GM19467 (cell line): ENCODE measurements around the gene RAB40B.
"Not testable (repeated sequence)": the region's sequence is repeated elsewhere in the genome, so short reads cannot be mapped to it uniquely, and the experiment has no call there.

ENCODE experiments used
- ATAC-seq: cut with Tn5 transposase; IDR thresholded peaks from one replicate; pipeline ENCODE4 v1.9.1; 2021; ENCODE audit warnings: mild to moderate bottlenecking, moderate library complexity; ENCODE audit not compliant: unreplicated experiment

Gene RAB40B

DNA sequence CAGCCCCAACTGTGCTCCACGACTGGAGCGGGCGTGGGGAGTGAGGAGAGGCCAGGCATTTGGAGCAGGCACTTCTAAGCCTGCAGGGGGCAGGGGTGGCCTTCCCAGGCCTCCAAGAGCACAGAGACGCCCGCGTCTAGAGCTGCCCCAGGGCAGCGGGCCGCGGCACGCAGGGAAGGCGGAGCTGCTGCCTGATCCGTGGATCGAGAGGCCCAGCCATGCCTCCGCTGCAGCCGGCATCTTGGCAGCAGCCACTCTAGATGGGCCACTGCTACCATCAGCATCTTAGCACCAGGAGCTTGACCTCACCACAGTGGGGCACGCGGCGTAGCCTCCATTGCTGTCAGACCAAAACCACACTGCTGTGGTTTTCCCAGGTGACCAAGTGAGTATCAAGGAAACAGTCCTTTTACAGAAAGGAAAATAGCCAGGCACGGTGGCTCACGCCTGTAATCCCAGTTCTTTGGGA is 29.8 kb downstream of the RAB40B start:
- ATAC-seq = no peak

DNA sequence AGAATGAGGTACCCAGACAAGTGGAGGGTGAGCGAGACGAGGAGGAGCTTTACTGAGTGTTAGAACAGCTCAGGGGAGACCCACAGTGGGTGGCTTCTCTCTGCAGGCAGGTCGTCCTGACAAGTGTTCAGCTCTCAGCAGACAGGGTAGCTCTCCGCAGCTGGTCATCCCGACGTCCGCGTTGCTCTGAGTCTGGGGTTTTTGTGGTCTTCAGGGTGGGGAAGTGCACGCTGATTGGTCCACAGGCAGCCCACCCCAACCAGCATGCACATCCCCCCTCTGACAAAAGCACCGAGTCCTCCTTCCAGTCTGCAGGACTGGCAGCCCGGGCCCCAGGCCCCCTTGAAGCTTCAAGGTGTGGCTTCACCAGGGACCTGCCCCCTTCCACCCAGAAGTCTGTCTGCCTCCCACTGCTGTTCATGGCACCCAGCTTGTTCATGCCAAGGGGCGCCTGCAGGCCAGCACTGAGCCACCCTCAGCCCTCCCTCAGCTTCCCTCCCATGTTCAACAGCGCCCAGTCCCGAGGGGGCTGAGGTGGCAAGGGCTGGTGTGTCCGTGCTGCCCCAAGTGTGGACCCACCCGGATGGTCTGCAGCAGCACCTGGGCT is 30.4 kb downstream of the RAB40B start:
- ATAC-seq = no peak

DNA sequence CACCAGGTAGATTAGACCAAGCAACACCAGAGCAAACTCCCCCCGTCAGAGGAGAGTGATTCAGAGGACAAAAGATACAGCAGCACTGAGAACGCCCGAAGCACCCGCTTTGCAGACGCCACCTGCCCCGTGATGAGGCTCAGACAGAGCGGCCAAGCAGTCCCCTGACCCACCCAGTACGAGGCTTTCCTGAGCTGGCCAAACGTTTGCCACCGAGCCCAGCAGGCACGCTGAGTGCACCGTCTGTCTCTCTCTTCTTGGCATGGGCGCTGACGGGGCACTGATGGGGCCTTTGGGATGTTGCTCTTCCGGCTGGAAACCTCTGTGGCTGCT is 30.9 kb downstream of the RAB40B start:
- ATAC-seq = no peak

DNA sequence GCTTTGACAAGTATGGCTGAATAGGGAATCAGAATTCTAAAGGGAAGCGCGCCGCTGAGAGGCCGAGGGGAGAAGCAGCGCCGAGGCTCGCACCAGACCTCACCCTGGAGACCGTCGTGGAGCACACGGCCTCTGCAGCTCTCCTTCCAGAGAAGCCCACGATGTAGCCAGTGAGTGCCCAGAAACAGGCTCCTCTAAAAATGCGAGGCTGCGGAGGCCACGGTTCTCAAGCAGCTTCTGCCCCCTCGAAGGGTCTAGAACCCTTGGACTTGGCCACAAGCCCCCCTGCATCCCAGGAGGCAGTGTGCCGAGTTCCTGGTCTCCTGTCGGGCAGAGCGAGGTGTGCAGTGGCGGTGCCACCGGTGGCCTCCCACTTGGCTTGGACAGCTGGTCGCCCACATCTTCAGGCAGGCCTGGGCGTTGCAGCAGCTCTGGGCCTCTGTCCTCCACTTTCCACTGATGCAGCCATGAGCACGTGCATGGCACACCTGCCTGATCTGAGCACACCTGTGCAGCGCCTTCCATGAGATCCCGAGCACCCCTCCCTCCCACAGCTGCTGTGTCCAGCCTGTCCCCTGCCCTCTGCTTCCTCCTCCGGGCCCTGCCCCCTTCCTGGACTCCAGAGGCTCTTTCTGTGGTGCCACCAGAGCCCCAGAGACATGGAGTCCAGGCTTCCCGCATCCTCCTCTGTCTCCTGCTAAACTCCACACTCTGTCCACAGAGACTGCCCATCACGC is 31.4 kb downstream of the RAB40B start:
- ATAC-seq = no peak

DNA sequence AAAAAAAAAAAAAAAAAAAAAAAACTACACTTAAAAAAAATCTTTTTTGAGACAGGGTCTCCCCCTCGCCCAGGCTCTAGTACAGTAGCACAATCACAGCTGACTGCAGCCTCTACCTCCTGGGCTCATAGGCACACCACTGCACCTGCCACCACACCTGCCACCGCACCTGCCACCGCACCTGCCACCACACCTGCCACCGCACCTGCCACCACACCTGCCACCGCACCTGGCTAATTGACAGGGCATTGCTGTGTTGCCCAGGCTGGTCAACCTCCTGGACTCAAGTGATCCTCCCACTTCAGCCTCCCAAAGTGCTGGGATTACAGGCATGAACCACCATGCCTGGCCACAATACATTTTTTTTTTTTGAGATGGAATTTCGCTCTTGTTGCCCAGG is 32.6 kb downstream of the RAB40B start:
- ATAC-seq = no peak

DNA sequence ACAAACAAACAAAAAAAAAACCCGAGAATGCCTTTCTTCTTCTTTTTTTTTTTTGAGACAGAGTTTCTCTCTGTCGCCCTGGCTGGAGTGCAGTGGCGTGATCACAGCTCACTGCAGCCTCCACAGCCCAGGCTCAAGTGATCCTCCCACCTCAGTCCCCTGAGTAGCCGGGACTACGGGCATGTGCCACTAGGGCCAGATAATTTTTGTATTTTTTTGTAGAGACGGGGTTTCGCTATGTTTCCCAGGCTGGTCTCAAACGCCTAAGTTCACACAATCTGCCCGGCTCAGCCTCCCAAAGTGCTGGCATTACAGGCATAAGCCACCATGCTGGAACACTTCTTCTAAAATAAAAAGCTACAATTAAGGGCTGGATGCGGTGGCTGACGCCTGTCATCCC is 33.3 kb downstream of the RAB40B start:
- no peak for ATAC-seq

DNA sequence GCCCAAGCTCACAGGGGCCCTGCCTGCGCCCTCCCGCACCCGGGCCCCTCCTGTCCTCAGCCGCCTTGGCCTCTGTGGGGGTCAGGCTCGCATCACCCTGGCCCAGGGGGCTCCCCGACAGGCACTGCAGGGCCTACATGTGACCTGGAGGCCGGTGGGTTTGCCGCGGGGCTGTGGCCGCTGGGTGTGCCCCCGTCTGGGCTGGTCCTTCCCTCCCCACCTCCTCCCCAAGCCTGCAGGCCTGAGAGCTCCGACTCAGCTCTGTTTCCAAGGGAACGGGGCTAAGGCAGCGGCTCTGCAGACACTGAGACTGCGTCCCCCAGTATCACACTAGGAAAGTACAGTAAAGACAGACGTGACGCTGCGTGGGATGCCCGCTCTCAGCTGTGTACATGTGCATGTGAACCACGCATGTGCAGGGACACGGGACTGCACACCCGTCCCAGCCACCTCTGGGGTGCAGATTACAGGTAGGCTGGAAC is 33.8 kb downstream of the RAB40B start:
- ATAC-seq = no peak

DNA sequence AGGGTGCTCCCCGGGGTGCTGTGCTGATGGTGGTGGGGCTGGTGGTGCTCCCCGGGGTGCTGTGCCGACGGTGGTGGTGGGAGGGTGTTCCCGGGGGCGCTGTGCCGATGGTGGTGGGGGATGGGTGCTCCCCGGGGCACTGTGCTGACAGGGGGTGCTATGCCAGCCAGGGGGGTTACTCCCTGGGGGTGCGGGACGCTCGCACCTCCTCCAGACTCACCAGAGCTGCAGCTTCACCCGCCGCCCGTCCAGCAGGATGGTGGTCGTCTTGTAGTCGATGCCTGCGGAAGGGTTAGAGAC is 34.3 kb downstream of the RAB40B start:
- no peak for ATAC-seq

DNA sequence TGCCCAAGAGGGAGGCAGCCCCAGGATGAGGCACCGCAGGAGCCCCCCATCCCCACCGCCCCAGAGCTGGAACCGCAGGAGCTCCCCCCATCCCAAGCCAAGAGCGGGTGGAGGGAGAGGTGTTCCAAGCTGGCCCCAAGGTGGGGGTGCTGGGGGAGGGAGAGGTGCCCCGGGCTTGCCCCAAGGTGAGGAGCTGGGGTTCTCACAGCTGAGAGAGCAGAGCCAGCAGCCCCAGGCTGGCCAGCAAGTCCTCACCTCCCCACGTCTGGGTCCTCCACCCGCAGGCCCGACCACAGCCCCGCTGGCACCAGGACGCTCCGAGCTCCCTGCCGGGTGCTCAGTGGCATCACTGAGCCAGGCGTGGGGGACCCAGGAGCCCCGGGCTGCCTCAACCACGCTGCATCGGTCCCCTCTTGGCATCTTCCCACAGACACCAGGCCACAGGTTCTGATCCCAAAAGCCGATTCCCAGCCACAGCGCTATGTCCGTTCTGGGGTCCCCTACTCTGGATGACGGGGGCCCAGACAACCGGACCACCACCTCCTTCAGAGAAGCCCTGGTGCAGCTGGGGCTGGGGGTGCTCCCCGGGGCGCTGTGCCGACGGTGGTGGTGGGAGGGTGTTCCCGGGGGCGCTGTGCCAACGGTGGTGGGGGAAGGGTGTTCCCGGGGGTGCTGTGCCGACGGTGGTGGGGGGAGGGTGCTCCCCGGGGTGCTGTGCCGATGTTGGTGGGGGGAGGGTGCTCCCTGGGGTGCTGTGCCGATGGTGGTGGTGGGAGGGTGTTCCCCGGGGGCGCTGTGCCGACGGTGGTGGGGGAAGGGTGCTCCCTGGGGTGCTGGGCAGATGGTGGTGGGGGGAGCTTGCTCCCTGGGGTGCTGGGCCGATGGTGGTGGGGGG is 34.9 kb downstream of the RAB40B start:
- no peak for ATAC-seq

DNA sequence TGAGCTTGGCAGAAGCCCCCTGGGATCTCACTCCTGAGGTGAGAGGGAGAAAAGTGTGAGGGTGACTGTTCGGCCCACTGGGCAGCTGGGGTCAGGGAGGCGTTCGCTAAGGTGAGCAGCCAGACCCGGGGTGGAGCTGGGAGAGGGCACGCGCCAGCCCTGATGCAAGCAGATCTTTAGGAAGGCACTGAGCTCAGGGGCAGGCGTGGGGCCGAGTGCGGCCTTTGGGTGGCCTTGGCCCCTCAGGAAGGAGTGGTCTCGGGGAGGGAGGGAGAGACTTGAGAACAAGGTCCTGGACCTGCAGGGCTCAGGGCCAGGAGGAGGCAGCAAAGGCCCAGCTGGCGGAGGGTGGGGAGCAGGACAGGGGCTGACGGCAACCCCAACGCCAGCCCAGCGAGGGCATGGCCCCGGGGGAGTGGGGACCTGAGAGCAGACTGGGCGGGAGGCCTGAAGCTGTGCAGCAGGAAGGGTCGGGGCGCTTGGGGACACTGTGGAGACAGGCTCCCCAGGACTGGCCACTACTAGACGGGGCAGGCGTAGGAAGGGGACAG is 35.7 kb downstream of the RAB40B start:
- no peak for ATAC-seq

DNA sequence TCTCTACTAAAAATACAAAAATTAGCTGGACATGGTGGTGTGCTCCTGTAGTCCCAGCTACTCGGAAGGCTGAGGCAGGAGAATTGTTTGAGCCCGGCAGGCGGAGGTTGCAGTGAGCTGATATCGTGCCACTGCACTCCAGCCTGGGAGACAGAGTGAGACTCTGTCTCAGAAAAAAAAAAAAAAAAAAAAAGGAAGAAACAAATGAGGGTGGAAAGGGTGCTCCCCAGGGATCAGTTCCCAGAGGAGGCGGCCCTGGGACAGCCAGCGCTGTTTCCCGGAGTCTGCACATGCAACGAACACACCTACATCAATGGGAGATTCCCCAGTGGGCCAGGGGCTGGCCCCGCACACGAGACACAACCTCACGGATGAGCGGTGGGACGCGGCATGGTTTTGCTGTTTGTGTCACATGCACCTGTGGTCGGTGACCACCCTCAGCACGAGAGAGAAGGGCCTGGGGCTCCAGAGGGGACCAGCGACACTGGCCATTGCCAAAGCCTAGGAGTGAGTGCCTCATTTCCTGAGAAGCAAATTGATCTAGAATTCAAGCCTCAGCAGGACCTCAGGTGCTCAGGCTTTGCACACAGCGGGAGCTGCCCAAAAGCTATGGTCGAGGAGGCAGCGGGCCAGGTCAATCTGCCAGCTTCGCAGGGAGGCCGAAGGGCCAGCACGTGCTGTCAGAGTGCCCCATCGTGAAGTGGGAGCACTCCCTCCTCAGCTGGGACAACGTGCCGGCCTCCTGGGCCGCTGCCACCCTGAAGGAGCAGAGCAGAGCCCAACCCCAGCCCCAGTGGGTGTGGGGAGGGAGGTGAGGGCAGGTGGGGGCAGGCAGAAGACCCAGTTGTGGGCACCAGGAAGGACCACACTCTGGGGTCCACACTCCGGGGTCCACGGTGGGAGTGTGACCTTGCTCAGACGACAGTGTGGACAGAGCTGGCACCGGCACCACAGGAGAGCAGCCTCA is 36.5 kb downstream of the RAB40B start:
- no peak for ATAC-seq

DNA sequence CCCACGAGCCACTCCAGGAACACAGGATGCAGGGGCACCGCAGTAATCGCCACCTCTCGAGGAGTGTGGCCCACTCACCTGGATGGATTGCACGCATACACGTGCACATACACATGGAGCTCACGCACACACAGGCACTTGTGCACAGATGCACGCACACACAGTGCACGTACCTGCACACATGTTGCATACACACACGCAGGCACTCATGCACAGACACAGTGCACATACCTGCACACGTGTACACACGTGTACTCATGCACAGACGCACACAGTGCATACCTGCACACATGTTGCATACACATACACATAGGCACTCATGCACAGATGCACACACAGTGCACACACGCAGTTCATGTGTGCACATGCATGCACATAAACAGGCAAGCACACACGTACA is 38.6 kb downstream of the RAB40B start:
- ATAC-seq = no peak

DNA sequence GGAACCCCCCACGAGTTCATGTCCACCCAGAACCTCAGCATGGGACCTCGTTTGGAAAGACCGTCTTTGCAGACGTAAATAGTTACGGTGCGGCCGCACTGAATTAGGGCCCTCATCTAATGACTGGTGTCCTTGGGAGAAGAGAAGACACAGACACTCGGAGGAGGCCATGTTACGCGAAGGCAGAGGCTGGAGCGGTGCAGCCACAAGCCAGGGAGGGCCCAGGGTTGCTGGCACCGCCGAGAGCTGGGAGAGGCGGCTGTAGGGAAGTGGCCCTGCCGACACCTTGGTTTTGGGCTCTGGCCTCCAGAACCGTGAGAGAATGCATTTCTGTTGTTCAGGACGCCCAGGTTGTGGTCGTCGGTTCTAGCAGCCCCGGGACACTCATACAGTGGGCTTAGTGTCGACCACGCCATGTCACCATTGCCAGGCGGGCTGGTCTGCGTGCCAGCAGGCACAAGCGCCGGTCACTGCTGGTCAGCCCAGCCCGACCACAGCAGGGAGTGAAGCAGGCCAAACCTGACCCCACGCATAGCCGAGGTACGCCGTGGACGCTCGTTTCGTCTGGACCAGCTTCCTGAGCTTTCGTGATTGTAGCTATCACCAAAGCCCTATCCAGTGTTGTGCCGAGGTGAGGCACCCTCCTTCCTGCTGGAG is 39.6 kb downstream of the RAB40B start:
- no peak for ATAC-seq

DNA sequence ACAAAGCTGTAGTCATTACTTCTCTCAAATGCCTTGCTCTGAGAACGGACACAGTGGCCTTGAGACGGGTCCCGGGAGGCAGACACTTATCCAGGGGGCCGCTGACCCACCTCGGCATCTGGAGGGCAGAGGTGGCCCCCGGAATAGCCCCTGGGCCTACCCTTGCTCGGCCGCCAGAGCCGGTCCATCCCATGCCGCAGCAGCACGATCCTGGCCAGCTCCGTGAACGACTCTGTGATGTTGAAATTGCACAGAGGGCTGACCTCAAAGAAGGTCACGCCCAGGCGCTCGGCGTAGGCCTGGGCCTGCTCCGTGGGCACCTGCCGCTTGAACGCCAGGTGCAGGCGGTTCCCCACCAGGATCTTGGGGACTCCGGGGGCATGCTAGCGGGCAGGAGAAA is 40.2 kb downstream of the RAB40B start:
- ATAC-seq = no peak

DNA sequence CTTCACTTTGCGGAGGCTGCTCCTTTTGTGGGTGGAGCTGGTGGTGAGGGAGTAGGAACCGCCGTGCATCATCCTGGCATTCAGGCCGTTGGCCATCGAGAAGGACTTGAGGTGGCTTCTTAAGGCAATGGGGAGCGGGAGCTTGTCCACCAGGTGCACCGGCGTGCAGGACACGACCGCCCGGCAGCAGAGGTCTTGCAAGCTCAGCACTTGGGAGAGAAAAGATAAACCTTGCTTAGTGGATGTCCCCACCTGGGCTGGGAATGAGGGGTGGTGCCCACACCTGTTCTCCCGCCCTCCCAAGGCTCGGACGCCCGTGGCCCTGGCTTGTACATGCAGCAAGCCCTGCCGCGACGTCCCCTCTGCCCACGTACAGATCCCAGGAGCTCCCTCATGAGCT is 40.6 kb downstream of the RAB40B start:
- no peak for ATAC-seq

DNA sequence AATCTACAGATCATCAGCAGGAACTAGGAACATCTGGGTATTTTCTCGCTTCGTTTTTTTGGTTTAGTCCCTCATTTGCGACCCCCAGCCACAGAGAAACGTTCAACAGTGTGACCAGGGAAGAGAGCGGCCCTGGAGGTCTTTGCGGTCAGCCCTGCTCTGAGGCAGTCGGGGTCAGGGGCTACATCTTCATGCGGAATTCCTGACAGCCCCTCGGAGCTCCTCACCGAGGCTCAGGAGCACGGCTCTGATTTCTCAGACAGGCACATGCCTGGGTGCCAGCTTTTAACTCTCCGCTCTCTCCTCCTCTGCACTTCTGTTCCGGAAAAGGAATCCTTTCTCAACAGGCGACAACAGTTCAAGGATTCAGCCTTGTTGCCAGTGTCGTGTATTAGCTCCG is 42.2 kb downstream of the RAB40B start:
- ATAC-seq = no peak

DNA sequence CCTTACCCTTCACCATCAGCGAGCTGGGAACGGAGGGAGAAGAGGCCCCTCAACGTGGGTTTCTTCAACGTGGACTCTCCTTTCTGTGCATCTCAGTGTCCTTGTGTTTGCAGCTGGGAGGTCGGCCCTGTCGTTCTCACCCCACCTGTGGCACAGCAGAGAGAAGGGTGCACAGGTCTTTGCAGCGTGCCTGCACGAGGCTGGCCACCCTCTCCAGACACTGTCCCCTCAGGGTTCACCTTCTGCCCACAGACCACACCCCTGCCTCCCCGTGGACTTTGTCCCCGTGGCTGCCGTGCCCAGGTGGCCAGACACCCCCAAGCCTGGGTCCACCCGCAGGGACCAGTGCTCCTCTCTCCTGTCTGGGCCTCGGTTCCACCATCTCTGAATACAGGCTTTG is 43.0 kb downstream of the RAB40B start:
- no peak for ATAC-seq

DNA sequence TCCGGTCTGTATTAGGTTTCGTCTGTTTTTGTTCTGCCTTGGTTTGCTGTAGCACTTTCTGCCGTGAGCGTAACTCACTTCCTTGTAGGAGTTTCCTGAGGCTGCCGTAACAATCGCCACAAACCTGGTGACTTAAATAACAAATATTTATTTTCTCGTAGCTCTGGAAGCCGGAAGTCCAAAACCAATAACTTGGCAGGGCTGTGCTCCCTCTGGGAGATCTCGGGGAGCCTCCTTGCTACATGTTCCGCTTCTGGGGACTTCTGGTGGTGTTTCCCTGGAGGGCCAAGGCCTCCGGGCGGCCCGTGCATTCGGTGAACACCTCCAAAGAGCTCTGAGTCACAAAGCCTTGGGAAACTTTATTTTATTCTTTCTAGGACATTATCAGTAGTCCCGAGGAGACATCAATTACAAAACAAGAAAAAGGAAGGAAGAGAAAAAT is 43.4 kb downstream of the RAB40B start:
- no peak for ATAC-seq

DNA sequence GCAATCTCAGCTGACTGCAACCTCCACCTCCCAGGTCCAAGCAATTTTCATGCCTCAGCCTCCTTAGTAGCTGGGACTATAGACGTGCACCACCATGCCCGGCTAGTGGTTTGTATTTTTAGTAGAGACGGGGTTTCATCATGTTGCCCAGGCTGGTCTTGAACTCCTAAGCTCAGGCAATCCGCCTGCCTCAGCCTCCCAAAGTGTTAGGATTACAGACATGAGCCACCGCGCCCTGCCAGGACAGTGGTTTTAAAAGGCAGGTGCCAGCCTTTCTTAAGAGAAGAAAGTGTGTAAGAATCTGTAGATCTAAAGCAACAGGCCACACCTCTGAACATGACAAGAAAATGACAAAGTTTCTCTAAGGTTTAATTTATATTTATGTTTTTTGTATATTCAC is 43.9 kb downstream of the RAB40B start:
- ATAC-seq = not testable (repeated sequence)
